HG03139 (cell line): ENCODE measurements around the gene FCHSD2.
A peak's percentile ranks its signal among the peaks of the same experiment; 100 is the strongest.
"Not testable (repeated sequence)": the region's sequence is repeated elsewhere in the genome, so short reads cannot be mapped to it uniquely, and the experiment has no call there.

ENCODE experiments used
- ATAC-seq: cut with Tn5 transposase; IDR thresholded peaks from one replicate; pipeline ENCODE4 v1.9.1; 2021; ENCODE audit not compliant: unreplicated experiment

FCHSD2 gene

DNA sequence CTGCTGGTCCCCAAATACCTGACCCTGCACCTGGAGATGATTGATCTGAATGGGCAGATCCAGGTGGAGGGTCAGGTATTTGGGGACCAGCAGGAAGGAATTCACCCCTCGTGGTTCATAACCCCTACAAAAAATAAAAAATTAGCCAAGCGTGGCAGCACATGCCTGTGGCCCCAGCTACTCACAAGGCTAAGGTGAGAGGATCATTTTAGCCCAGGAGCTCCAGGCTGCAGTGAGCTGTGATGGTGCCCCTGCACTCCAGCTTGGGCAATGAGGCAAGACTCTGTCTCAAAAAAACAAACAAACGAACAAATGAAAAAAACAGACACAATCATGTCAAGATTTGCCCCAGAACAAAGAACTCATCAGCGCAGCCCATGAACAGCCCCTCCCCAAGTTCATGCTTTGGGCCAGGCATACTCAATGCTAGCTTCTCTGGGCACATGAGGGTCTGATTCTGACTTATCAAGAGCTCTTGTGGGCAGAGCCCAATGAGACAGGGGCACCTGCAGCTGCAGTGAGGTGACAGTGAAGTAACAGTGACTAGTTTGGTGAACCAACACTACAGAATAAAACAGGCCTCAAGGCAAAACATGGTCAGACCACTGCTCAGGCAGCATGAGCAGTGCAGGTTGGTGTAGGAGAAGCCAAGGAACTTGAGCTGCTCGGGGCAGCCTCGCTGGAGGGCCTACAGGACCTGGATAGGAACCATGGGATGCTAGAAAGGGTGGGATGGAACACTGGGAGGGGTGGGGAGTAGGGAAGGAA lies 10.2 kb upstream of the FCHSD2 start:
- no peak for ATAC-seq

GRCh38 chr11:73151416-73151815 lies 9.3 kb upstream of the FCHSD2 start:
- ATAC-seq = no peak

DNA sequence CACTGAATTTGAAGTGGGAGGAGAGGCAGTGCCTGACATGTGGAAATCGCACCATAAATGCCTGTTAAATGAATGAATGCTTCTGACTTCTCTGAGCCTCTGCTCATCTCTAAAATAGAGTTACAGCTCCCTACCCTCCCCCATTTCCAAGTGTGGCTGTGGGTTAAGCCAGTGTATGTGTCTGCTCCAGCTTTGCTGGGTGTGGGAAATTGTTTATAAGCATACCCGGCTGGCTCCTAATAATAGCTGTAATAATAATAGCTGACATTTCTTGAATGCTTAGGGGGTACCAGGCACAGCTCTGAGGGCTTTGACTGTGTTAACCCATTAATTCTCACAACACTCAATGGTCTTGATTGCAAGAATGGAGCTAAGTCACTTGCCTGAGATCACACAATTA lies 7.0 kb upstream of the FCHSD2 start:
- no peak for ATAC-seq

DNA sequence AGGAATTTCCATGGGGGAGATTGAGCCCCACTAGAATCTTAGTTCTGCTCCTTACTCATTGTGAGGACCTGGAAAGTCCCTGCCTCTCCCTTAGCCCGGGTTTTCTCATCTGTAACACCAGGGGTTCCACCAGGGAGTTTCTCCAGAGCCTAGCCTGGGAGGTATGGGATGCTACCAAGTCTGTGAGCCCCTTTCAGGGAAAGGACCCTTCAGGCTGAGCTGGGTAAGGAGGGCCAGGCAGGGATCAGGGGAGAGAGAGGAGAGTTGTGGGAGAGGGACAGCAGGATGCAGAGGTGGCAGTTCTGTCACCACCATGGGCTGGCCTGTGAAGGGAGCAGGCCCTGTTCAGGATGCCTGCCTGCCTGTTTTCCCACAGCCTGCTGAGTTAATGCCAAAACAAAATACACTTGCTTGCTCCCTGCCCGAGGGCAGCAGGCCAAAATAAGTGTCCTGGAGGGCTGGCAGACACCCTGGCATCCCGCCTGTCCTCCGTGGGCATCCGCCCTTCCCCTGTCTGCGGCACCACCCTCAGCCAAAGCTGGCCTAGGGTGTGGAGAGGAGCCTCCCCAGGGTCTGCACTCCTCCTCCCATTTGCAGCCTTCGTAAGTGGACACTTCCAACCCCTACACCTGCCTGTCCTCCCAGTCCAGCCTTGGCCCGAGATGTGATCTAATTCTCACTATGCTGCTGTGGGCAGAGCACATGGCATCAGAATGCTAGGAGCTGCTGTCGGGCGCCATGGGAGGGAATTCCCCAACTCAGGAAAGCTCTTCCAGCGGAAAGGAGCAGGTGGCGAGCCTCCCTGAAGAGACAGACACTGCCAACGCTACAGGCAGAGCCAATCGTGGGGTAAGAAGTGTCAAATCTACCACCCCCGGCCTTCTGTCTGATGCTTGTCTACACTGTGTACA lies 5.9 kb upstream of the FCHSD2 start:
- ATAC-seq = no peak

GRCh38 chr11:73145986-73146575 lies 4.0 kb upstream of the FCHSD2 start:
- ATAC-seq = no peak

DNA sequence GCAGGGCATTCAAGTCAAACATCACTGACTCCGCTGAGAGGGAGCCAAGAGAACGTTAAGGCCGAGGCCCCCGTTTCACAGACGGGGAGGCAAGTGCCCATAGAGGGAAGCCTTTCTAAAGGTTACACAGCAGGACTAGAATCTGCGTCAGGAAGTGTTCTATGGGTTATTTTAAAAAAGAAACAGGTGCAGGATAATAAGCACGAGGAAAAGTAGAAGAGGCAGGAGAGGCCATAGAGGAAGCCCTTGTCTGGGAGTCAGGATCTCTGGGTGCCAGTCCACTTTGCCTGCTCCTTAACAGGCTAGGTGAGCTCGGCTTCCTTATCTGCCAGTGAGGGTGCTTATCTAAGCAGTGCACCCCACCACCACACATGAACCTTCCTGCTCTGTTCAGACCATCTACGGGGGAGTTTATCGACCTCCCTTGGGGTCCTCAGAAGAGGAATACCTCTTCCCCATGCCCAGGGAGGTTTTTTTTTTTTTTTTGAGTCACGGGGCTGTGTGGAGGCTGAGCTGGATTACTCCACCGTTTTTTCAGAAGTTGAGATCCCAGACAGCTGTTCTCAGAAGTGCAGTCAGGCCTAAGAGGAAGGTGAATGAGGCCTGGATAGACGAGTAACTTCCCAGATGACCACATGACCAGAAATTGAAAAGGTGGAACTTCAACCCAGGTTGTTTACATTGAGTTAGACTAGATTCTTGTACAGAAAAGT lies 1.2 kb upstream of the FCHSD2 start:
- ATAC-seq = no peak

- peak; percentile 0 for ATAC-seq
Observed at GRCh38 chr11:73141309-73142127, 600 bp downstream of the FCHSD2 start.

DNA sequence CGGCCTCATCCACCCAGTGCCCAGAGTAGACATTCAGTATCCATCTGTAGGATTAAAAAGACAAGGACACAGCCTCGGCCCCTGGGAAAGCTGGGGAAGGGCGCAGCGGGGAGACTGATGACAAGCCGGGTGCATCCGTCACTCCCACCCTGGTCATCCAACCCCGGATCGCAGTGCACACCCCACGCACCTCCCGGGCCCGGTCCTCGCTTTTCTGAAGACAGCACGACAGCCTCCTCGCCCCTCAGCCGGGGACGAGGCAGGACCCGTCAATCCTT lies 1.1 kb downstream of the FCHSD2 start:
- ATAC-seq = no peak

GRCh38 chr11:73140213-73141030 lies 1.7 kb downstream of the FCHSD2 start:
- ATAC-seq = no peak

DNA sequence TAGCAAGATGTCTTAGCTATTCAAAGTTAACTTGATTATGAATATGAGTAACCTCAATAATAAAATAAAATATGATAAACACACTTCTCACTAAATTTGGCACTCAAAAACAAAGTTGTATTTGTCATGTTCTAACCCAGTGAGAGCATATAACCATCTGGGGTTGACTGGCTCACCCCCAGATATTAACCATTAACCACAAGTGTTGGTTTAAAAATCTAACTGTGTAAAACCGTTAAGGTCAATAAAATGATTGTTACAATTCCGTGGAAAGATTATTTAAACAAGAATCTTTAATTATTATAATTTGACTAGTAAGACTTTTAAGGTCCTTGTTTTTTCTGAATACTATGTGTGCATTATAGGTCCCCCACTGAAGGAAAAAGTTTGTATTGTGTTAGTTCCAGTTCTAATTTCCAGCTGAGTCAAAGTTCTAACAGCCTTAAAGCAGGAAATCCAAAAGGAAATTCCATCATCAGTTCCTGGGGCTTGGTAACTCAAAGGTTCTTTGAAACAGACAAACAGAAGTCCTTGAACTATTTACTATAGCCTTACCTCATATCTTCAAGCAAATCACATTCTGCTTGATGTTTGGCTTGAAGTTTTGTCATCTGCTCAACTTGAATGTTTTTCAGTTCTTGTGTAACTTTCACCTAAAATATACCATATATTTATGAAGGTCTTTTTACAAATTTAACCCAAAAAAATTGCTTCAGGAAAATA lies 2.5 kb downstream of the FCHSD2 start:
- no peak for ATAC-seq

GRCh38 chr11:73137944-73138274 lies 4.2 kb downstream of the FCHSD2 start:
- no peak for ATAC-seq

- no peak for ATAC-seq
Observed at GRCh38 chr11:73137262-73137943, 4.7 kb downstream of the FCHSD2 start.

- not testable (repeated sequence) for ATAC-seq
Observed at GRCh38 chr11:73136722-73137121, 5.4 kb downstream of the FCHSD2 start.

- no peak for ATAC-seq
Observed at GRCh38 chr11:73135346-73136284, 6.5 kb downstream of the FCHSD2 start.

- not testable (repeated sequence) for ATAC-seq
Observed at GRCh38 chr11:73132349-73132748, 9.8 kb downstream of the FCHSD2 start.

DNA sequence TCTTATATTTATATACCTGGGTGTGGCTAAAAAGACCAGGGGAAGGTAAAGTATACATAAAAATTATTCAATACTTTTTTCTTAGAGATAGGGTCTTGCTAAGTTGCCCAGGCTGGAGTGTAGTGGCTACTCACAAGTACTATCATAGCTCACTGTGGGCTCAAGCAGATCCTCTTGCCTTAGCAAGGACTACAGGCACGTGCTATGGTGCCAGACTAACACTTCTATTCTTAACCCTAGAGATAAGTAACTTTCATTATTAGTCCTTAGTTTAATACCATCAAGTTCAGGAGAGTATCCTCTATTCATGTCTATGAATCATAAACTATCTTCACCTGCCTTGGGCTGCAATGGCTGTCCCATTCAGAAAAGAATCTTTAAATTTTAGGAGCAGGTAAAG lies 11.9 kb downstream of the FCHSD2 start:
- ATAC-seq = no peak

DNA sequence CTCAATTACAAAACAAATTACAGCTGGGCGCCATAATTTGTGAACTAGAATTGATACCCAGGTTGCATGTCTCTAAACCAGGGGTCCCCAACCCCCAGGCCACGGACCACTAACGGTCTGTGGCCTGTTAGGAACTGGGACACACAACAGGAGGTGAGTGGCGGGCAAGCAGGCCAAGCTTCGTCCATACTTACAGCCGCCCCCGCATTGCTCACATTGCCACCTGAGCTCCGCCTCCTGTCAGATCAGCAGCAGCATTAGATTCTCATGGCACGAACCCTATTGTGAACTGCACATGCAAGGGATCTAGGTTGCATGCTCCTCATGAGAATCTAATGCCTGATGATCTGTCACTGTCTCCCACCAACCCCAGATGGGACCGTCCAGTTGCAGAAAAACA lies 12.9 kb downstream of the FCHSD2 start:
- ATAC-seq = no peak
